ENCODE data around the gene VPS39.

Gene VPS39

DNA sequence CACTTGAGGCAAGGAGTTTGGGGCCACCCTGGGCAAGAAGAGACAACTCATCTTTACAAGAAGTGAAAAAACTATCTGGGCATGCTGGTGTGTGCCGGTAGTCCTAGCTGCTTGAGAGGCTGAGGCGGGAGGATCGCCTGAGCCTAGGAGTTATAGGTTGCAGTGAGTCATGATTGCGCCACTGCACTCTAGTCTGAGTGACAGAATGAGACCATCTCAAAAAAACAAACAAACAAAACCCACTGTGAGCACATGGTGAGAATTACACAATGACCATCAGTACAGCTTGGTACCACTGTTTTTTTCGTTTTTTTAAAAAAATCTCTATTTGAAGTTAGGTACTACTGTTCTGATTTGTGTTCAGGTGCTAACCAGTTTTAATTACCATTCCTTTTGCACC is 13.6 kb downstream of the VPS39 start:
- no peak for DNase-seq

DNA sequence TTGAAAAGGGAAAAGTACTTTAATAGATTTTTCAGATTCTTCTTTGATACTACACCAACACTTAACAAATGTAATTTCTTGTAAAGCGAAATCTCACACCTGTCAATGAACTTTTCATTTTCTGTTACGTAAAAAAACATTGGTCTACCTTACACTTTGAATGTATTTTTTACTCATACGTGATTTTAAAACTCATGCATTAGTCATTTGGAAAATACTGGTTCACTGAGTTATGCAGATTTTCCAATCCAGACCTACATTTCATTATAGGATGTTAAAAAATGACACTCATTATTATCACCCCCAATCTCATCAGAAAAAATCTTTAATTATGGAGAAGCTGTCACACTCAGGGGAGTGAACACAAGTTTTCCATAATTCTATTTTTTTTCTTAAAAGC is 14.7 kb downstream of the VPS39 start:
- no peak for DNase-seq

DNA sequence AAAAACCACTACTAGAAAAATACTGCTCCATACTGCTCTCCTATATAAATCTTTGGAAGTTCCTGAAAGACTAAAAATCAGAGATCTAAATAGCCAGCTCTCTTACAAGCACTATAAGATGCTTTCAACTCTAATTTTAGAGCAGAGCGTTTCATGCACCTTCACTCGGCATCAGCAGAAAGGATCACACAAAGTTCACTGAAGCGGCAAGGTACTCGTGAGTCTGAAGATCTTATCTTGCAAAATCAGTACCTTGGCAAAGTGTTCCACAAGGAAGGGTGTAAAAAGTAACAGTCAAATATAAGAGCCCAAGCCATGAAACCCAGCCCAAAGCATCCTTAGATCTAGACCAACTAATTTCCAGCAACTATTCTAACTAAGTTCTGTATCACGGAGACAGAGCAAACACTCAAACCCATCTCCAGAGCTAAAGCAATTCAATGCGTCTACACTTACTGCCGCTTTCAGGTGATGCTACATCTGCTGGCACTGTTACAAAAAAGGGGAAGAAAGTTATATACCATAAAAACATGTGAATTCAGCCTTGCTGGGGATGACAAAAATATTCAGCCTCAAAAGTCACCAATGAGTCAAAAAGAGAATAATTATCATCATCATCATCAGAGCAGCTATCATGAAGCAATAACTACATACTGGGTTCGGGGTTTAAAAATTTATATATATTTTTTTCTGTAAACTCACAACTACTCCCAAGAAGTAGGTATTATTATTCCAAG is 16.3 kb downstream of the VPS39 start:
- no peak for DNase-seq

DNA sequence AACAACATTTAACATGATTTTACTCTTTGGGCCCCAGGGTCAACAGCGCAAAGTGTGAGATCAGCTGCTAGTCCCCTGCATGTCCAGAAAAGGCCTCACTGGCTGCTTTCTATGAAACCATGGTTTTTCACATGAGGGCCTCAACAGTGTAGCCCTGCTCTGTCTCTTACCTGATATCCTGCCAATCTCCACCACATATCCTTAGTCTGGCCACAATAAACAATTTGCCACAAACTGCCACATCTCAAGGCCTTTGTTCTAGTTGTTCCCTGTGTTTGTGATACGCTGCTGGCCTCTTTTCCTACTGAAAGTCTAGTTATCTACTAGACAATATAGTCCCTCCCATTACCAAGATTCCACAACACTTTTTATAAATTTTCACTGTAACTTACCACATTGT is 17.7 kb downstream of the VPS39 start:
- no peak for DNase-seq

DNA sequence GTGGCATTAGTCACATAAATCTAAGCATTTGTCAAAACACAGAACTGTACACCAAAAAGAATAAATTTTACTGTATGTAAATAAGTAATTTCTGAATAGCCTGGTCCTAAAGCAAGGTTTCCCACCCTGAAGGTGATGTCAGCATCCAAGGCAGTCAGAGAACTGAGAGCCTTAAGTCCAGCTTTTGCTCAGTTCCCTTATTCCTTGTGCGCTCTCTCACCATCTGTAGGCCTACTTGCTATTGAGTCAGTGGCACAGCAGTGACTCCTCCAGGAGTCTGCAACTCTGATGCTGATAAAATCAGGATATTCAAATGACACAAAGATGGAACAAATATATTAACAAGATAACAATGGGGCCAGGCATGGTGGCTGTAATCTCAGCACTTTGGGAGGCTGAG is 22.3 kb downstream of the VPS39 start:
- no peak for DNase-seq

DNA sequence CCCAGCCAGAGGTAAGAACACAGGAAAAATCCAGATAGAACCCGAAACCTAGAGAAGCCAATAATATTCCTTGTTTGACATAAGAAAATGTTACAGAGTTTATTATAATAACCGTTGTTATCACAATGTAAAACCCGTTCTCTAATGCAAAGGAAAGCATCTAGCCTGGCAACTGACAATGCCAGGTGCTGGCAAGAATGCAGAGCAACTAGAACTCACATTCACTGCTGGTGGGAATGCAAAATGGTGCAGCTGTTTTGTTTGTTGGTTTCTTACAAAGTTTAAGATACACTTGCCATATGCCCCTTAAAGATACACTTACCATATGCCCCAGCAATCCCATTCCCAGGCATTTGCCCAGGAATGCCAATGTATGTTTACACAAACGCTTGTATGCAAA is 23.4 kb downstream of the VPS39 start:
- DNase-seq, result peak; percentile 42

DNA sequence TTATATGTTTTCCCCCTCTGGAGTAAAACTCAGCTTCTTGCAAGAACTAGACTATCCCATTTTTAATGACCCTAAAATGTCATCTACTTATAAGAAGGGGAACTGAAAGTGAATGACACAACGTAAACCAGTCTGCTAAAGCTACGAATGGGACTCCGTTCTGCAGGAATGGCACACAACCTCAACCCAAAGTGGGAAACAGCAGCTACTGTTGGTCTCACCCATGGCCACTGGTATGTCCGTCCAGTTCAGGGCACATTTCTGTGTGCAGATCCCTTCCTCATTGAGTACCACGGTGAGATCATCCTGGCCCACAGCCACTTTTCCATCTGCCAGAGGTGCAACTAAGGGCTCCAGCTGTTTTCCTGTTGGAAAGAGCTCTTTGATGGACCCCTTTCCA is 23.8 kb downstream of the VPS39 start:
- DNase-seq, result no peak

DNA sequence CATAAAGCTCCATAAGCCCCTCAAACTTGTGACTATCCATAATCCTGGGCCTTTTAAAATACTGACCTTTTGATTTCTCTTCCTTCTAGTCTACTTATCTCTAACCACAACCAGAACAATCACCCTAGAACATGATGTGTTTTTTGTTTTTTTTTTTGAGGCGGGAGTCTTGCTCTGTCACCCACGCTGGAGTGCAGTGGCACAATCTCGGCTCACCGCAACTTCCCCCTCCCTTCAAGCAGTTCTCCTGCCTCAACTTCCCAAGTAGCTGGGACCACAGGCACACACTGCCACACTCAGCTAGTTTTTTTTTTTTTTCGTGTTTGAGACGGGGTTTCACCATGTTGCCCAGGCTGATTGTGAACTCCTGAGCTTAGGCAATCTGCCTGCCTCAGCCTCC is 25.1 kb downstream of the VPS39 start:
- DNase-seq, result no peak

DNA sequence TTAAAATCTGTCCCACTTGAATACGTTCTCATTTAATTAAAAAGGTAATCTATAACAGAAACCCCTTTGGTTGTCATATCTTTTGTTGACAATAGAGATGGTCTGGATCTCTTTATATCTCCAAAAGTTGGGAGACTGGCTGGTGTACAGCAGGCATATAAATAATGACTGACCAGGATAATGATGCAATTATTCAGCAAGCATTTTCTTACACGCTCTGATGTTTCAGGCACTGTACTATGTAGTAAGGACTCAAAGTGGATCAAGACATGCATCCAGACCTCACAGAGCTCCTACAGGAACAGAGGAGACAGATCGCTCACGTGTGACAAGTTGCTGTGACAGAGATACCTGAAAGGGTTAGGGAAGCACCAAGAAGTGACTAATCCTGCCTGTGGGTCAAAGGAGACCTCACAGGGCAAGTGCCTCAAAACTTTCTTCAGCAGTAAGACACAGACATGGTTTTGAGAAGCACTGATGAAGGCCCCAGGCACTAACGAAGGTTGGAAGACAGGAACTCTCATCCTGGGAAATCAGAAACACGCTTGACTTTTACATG is 25.7 kb downstream of the VPS39 start:
- DNase-seq, result no peak

DNA sequence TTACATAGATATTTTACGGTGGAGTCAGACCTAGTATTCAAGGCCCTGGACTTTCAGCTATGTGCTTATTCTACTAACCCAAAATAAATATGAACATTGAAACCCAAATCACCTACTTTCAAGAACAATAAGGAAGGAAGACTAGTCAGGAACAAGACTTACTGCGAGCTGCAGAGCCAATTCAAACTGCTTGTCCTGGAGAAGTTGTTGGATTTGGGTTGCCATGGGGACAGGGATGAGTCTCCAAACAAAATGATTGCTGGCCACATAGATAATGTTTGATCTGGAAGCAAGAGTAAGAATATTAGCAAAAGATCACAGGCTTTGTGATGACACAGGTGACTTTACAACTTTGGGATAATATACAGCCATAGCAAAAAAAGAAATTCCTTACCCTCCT is 30.0 kb downstream of the VPS39 start:
- no peak for DNase-seq

DNA sequence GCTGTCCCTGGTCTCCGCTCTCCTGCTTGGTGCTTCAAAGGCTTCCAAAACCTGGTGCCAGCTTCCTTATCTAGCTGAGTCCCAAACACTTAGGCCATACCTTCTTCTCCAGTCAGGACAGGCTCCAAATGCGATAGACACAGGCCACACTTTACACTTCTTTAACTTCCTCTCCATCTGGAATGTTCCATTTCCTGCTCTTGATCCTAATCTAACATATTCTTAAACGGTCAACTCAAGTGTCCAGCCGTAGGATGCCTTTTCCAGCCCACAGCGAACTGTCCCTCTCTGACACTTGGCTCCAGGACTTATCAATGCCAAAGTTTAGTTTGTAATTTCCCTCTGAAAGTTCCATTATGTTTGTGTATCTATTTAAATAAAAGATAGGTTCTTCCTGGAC is 32.4 kb downstream of the VPS39 start:
- DNase-seq, result no peak

DNA sequence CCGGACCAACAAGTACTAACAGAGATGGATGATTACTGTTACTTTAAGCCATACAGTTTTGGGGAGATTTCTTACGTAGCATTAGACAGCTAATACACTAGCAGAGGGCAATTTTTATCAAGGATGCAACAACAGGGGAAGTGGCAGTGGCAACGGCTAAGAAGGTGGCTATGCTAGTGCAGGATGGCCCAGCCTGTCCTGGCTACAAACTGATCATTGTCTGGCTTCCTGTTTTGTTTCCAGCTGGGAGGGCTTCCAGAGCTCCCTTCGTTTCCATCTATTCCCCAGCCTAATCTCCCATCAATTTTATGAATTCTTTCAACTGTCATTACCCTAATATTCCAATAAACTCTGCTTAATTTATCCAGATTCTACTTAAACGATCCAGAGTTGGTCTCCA is 35.6 kb downstream of the VPS39 start:
- no peak for DNase-seq

DNA sequence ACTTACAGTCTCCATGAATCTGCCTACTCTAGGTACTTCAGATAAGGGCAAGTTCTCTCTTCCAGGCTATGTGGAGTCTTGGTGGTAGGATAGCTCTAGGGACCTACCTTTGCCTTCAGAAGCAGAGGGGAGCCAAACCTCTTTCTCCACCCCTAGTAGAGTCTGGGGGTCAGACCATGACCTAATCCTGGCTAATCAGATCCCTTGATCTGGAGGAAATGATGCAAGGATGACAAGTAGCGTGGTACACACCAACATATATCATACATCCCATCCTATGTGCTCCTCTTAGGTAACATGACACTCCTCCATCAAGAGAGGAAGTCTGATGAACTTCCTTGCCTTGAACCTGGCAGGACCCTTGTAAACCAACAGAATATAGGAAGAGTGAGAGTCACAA is 36.3 kb downstream of the VPS39 start:
- DNase-seq, result no peak

DNA sequence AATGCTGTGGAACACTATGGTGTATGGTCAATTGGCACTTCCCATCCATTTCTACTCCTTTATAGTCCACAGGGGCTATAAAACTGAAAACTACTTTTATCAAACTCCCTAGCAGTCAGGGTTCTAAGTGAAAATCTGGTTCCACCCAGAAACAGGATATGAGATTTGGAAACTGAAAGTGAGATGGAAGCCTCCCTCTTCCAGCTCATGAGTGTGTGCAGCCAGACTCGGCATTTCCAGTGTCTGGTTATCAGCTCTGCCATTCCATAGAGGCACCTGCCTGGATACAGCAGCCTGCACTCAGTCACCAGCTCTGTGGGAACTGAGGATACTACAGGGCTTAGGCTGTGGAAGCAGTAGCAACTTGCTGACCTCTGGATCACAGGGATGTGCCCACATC is 37.0 kb downstream of the VPS39 start:
- DNase-seq, result no peak

DNA sequence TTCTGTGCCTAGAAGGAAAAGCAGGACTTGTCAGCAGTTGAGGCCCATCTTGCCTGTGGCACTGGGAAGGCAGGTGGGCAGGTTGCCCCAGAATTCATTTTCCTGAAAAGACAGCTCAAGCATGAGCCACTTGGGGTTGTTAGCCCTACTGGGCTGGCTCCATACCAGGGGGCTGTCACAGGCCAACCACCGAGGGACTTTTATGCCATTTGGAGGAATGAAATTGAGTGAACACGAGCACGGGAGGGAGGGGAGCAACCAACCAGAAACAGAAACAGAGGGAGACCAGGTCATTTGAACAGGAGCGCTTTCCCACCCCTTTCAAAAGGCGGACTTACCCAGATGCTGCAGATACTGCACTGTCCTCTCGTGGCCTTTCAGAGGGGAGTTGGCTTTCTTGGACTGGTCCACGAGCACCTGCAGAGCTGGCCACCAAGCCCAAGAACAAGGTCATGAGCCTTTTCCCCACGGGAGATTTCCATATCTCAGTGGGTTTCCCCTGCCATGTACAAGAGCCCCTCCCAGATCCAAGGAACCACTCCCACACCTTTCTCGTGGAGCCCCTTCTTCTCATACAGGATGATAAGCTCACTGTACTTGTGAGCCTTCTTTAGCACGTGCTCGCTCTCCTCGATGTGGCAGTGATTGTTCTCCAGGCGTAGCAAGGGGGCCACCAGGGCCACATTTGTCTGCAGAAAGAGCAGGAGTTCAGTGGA is 41.7 kb downstream of the VPS39 start:
- DNase-seq, result no peak

DNA sequence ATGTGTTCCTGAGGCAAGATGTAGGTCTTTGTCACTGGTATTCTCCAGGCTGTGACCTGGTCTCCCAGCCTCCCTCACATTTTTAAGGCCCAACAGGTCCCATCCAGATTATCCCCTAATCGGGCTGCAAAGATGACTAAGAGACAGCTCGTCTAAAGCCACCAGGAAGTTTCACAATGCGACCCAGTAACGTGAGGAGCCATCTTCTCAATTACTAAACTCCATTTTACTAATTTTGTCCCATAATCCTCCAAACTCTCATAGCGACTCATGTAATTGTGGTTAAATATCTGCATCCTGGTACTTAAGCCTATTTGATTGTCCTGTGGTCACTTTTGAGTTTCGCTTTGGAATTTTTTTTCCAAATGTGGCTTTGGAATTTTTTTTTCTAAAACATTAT is 43.0 kb downstream of the VPS39 start:
- no peak for DNase-seq

DNA sequence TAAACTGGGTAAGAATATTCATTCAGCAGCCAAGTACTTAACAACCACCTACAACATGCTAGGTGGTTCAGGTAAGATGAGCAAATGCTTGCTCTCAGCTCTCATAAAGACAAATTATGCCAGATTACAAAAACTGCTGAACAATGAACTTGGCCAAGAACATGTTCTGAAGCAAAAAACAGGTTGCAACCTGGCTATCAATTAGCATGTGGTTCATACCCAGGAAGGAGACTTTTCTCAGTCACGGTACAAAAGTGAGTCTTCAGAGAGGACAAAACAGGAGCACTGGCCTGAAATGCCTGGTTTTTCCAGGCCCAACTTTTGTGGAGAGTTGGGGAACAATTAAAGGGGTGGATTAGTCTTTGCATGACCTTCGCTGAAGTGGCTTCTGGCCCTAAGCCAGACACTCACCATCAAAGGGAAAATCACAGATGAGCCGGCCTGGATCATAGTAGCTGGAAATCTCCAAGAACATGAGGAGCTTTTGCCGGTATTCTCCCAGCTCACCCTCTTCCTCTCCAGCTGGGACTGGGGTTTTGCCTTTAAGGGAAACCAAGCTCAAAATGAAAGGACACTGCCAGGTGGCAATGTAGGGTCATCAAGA is 44.1 kb downstream of the VPS39 start:
- no peak for DNase-seq

DNA sequence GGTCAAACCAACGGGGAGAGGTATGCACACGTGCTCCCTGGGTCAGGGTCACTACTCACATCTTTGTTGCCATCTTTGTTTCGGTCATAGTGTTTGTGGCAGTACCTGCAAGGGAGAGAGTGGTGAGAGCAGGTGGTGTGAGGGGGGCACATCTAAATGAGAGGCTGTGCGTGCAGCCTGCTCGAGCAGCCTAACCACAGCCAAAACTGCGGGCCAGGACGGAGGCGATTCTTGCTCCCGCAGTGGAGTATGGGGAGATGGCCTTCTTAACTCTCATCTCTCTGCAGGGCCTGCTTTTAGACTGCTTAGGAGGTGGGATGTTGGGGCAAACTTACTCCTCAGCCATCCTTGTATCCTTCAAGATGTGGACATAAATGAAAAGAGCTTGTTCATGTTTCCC is 44.8 kb downstream of the VPS39 start:
- no peak for DNase-seq

DNA sequence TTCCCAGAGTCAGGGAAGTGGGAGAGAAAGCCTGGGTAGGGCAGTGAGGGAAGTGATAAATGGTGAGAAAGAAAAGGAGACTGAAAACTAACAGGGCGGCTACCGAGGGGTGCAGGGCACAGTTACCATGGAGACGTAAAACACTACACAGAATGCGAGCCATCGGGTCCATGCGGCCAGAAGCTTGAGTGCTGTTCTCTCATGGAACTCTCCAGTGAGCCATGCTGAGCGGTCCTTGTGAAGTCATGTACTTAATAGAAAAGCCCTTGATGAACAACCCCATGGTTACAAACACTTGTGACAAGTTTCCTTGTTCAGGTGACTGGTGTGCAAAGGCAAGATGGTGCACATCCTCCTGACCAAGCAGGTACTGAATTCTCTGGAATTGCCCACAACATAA is 48.0 kb downstream of the VPS39 start:
- no peak for DNase-seq

DNA sequence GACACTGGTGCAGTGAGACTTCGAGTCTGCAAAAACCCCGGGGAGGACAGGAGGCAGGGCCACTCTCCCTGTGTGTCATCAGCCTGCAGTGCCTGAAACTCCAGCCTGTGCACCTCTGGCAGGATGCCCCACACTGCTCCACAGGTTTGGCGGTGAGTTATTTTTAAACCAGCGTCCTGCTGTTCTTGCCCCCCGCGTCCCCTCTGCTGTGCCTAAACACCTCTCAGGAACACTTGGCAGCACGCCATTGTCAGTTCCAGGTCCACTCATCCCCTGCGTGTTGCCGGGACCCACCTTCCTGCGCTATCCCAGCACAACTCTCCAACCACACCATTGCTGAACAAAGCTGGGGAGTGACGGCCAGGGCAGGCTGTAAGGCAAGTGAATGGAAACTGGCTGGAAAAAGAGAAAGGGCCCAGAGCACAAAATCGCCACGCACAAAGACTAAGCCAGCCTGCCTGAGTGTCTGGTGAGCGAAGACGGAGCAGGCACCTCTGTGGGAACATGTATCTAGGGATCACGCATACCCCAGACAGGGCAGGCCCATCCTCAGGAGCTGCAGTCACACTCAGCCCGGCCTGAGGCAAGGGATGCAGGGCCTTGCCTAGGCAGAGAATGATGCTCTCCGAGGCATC is 48.6 kb downstream of the VPS39 start:
- DNase-seq, result no peak

DNA sequence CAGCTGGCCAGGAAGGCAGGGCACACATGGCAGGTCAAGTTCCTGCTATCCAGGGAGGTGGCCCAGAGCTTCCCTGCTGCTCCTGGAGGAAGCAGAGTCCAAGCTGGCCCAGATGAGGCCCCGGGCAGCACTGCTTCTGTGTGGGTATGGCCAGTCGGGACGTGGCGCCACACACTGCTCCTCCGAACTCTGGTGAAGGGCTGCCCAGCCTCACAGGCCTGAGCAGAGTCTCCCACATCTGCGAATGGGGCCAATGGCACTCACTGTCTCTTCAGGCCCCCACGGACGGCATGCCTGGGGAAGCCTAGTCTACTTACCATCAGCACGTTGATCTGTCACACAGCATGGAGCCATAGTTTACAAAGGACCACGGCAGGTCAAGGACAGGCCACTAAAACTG is 49.2 kb downstream of the VPS39 start:
- DNase-seq, result no peak

DNA sequence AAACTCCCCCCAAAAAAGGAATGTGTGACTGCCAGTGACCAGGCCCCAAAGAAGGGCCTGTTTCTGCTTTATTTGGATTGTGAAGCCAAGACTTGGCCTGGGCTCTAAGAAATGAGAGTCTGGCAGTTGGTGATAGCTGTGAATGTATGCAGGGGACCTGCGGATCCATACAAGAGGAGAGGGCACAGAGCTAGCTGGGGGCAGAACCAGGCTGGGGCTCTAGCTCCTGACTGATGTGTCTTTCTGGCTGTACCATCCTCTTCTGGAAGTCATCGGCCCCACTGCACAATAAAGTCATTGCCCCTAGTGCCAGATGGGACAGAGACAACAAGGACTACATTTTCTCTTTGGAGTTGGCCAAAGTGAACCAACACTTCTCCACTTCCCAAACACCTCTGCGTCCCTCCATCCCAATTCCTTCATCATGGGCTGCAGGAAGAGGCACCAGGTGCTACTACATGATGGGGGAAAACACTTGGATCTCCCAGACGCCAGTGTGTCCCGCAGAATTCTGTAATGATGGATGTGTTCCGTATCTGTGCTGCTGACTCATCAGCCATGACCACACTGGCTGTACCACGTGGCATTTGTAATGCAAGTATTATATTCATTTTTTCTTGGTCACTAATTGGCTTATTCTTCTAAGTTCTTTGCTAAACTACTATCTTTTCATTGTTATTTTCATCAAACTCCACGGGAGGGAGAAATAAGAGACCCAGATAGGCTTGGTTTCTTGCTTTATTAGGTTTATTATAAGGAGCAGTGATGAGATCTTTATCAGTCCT is 49.9 kb downstream of the VPS39 start:
- no peak for DNase-seq

DNA sequence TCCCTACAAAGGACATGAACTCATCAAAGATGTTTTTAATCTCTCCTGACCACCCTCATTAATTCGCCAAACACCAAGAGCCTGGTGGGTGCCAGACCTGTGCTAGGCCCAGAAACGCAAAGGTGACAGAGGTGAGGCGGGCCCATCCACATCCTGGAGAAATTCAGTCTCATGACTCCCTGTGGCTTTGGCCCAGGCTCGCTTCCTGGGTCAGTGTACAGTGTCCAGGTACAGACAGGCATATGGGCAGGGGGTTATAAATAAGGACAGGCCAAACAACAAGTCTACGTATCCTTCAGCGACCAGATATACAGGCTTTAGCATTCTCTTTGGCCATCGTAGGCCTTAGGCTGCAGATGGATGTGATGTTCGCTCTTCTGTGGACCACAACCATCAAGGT is 50.7 kb downstream of the VPS39 start:
- no peak for DNase-seq
